ENCODE measurements around the gene NUDT12.

NUDT12 gene

GRCh38 chr5:103541569-103541968 lies 21.0 kb downstream of the NUDT12 start:
- no peak for DNase-seq (ENCODE audit: low read depth in 2 of 2, low spot score in 1 of 2)

- DNase-seq (ENCODE audit: low read depth in 2 of 2, low spot score in 1 of 2), result no peak
Observed at GRCh38 chr5:103541114-103541513, 21.5 kb downstream of the NUDT12 start.

- no peak for DNase-seq (ENCODE audit: low read depth in 2 of 2, low spot score in 1 of 2)
Observed at GRCh38 chr5:103539376-103540330, 22.9 kb downstream of the NUDT12 start.

DNA sequence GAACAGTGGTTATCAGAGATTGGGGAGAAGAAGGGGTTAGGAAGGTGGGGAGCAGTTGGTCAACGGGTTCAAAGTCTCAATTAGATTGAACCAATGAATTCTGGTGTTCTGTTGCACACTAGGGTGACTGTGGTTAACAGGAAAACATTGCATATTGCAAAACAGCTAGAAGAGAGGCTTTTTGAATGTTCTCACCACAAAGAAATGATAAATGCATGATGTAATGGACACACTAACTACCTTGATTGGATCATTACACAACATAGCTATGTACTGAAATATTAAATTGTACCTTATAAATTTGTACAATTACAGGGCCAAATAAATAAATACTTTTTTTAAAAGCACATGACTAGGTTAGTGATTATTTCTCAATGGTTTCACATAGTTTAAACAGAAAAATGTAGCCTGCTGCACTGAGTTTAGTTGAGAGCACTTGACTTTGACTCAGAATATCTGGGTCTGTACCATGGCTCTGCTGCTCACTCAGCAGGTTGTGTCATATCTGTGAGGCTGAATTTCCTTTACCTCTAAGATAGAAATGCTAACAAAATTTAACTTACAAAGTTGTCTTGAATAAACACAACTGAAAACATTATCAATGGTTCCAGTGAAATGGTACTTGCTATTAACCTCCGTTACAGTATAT lies 30.4 kb downstream of the NUDT12 start:
- no peak for DNase-seq (ENCODE audit: low read depth in 2 of 2, low spot score in 1 of 2)

DNA sequence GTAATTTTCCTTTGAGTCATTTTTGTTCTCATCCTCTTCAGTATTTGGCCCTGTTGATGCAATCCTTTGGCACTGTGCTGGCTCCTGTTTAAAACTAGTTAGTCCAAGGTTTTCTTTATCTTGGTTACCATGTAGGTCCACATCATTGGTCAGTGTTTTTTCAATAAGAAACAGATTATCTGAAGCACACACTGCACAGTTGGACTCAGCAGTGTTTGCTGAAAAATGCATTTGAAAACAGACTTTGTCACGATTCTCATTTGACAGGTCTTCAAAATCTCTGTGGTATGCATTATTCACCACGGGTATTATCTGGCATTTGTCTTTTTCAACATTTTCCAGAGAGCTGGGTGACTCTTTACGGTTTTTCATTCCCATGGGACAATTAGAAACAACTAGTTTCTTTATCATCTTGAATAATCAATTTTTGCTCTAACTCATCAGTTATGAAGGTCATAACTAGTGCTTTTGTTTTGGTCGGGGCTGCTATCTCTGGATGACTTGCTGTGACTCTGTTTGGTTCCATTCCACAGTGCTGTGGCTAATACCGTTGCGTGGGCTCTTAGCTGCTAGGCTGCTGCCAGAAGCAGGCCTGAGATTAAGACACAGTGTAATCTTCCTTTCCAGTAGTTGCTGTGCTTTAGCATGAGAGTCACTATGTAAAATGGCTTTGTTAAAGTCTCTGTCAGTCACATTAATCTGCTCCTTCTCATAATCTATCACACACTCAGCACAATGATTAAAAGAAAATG lies 36.2 kb downstream of the NUDT12 start:
- no peak for DNase-seq (ENCODE audit: low read depth in 2 of 2, low spot score in 1 of 2)

- DNase-seq (ENCODE audit: low read depth in 2 of 2, low spot score in 1 of 2), result no peak
Observed at GRCh38 chr5:103525361-103525760, 37.2 kb downstream of the NUDT12 start.

DNA sequence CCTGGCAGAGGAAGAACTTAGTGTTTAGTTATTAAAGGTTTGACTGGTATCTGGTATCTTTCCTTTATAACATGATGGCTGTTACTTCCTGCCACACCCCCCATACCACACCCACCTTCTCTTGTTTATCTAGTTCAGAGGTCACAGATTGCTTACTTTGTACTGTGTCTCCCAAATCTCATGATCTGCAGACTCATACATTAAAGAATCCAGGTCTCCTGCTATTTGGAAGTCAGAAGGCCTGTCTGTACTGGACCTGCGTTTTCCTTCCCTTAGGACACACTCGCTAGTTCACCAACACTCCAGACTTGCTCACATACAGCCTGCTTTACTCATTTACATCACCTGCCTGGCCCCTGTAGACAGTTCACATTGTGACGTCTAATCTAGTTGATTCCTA lies 39.3 kb downstream of the NUDT12 start:
- DNase-seq (ENCODE audit: low read depth in 2 of 2, low spot score in 1 of 2), result no peak

- DNase-seq (ENCODE audit: low read depth in 2 of 2, low spot score in 1 of 2), result no peak
Observed at GRCh38 chr5:103522586-103522985, 40.0 kb downstream of the NUDT12 start.

- no peak for DNase-seq (ENCODE audit: low read depth in 2 of 2, low spot score in 1 of 2)
Observed at GRCh38 chr5:103519550-103519949, 43.0 kb downstream of the NUDT12 start.

DNA sequence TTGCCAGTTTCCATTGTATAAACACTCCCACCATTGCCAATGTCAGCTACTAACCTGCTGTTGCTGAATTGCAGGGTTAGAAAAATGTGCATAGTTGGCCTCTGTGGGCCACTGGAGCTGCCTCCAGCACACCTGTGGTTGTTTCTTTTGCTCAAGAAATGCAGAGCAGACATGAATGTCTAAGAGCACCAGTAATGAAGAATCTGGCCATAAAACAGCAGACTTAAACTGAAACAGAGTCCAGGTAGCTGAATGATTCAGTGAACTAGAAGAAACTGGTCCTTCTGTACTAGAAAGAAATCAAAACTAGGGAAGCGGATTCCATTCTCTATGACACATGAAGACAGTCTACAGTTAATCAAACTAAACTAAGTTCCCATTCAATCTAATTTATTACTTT lies 48.2 kb downstream of the NUDT12 start:
- no peak for DNase-seq (ENCODE audit: low read depth in 2 of 2, low spot score in 1 of 2)

- no peak for DNase-seq (ENCODE audit: low read depth in 2 of 2, low spot score in 1 of 2)
Observed at GRCh38 chr5:103513701-103514100, 48.9 kb downstream of the NUDT12 start.

- no peak for DNase-seq (ENCODE audit: low read depth in 2 of 2, low spot score in 1 of 2)
Observed at GRCh38 chr5:103512500-103512899, 50.1 kb downstream of the NUDT12 start.

- DNase-seq (ENCODE audit: low read depth in 2 of 2, low spot score in 1 of 2), result no peak
Observed at GRCh38 chr5:103511554-103511885, 51.1 kb downstream of the NUDT12 start.

GRCh38 chr5:103510851-103511553 lies 51.6 kb downstream of the NUDT12 start:
- DNase-seq (ENCODE audit: low read depth in 2 of 2, low spot score in 1 of 2), result no peak

- no peak for DNase-seq (ENCODE audit: low read depth in 2 of 2, low spot score in 1 of 2)
Observed at GRCh38 chr5:103505581-103506305, 56.8 kb downstream of the NUDT12 start.

GRCh38 chr5:103503066-103503465 lies 59.5 kb downstream of the NUDT12 start:
- DNase-seq (ENCODE audit: low read depth in 2 of 2, low spot score in 1 of 2), result no peak

- no peak for DNase-seq (ENCODE audit: low read depth in 2 of 2, low spot score in 1 of 2)
Observed at GRCh38 chr5:103502662-103503061, 59.9 kb downstream of the NUDT12 start.

All from stimulated activated CD8-positive, alpha-beta memory T cell treated with anti-CD3 and anti-CD28 coated beads, Interleukin-4, amount 100 ng/mL, for 1 hour (primary cell).